ENCODE results near the gene DPPA5.
"Not testable (repeated sequence)": the region's sequence is repeated elsewhere in the genome, so short reads cannot be mapped to it uniquely, and the experiment has no call there.

Gene DPPA5

GRCh38 chr6:73349311-73349710, 4.8 kb downstream of the DPPA5 start:
- Histone ChIP-seq H2AFZ (ENCODE audit: low read depth, low read length) (no peak overlapping the region), H3K4me3 (ENCODE audit: low read length) (no peak overlapping the region), H3K36me3 (ENCODE audit: insufficient read depth, low read length) (no peaks in the 10 kb centered on the region), H3K9me3 (ENCODE audit: low read length) (peaks cover 2% of the 10 kb centered on the region), H3K27me3 (ENCODE audit: insufficient read depth, low read length) (peaks cover 3% of the 10 kb centered on the region), H3K4me1 (ENCODE audit: insufficient read depth, low read length) (peaks cover 9% of the 10 kb centered on the region)

- Histone ChIP-seq H3K4me3 (ENCODE audit: low read length) (no peak overlapping the region), H3K27me3 (ENCODE audit: insufficient read depth, low read length) (peaks cover 3% of the 10 kb centered on the region), H3K4me1 (ENCODE audit: insufficient read depth, low read length) (peaks cover 9% of the 10 kb centered on the region), H3K9me3 (ENCODE audit: low read length) (peaks cover 1% of the 10 kb centered on the region), H3K36me3 (ENCODE audit: insufficient read depth, low read length) (no peaks in the 10 kb centered on the region), H2AFZ (ENCODE audit: low read depth, low read length) (no peak overlapping the region)
Measured at GRCh38 chr6:73348550-73349204, 5.4 kb downstream of the DPPA5 start.

- Histone ChIP-seq H3K27me3 (ENCODE audit: insufficient read depth, low read length) (no peaks in the 10 kb centered on the region), H3K9me3 (ENCODE audit: low read length) (no peaks in the 10 kb centered on the region), H3K36me3 (ENCODE audit: insufficient read depth, low read length) (no peaks in the 10 kb centered on the region), H3K4me3 (ENCODE audit: low read length) (no peak overlapping the region), H2AFZ (ENCODE audit: low read depth, low read length) (no peak overlapping the region), H3K4me1 (ENCODE audit: insufficient read depth, low read length) (no peaks in the 10 kb centered on the region)
Measured at GRCh38 chr6:73343164-73343563, 10.9 kb downstream of the DPPA5 start.

DNA sequence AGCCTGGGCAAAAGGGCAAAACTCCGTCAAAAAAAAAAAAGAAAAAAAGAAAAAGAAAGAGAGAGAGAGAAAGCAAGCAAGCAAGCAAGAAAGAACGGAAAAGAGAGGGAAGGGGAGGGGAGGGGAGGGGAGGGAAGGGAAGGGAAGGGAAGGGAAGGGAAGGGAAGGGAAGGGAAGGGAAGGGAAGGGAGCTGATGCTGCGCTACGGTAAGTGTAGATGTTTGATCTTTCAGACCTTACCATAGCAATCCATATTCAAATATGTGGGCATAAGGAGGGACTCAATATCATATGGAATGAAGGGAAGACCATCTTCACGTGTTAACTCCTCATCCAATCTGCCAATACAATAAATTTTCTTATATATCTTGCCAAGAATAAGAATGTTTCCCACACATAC, 11.9 kb downstream of the DPPA5 start:
- Histone ChIP-seq H3K4me3 (ENCODE audit: low read length) (no peak overlapping the region), H3K27me3 (ENCODE audit: insufficient read depth, low read length) (no peaks in the 10 kb centered on the region), H3K9me3 (ENCODE audit: low read length) (no peaks in the 10 kb centered on the region), H3K36me3 (ENCODE audit: insufficient read depth, low read length) (no peaks in the 10 kb centered on the region), H3K4me1 (ENCODE audit: insufficient read depth, low read length) (no peaks in the 10 kb centered on the region), H2AFZ (ENCODE audit: low read depth, low read length) (no peak overlapping the region)

GRCh38 chr6:73341335-73341734, 12.7 kb downstream of the DPPA5 start:
- Histone ChIP-seq H2AFZ (ENCODE audit: low read depth, low read length) (no peak overlapping the region), H3K36me3 (ENCODE audit: insufficient read depth, low read length) (no peaks in the 10 kb centered on the region), H3K4me3 (ENCODE audit: low read length) (no peak overlapping the region), H3K27me3 (ENCODE audit: insufficient read depth, low read length) (no peaks in the 10 kb centered on the region), H3K9me3 (ENCODE audit: low read length) (no peaks in the 10 kb centered on the region), H3K4me1 (ENCODE audit: insufficient read depth, low read length) (no peaks in the 10 kb centered on the region)

DNA sequence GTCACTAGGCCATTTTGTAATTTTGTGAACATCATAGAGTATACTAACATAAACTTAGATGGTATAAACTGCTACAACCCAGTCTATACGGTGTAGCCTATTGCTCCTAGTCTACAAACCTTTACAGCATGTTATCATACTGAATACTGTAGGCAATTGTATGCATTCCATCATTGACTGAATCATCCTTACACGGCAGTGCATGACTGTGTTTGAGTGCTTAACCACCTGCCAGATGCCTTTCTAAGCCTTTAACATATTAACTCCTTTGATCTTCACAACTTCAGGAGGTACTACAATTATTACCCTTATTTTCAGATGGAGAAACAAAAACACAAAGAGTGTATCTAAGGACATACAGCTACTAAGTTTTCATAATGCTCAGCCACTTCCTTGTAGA, 14.0 kb downstream of the DPPA5 start:
- Histone ChIP-seq H3K4me3 (ENCODE audit: low read length) (no peak overlapping the region), H3K9me3 (ENCODE audit: low read length) (no peaks in the 10 kb centered on the region), H3K36me3 (ENCODE audit: insufficient read depth, low read length) (no peaks in the 10 kb centered on the region), H3K4me1 (ENCODE audit: insufficient read depth, low read length) (no peaks in the 10 kb centered on the region), H3K27me3 (ENCODE audit: insufficient read depth, low read length) (no peaks in the 10 kb centered on the region), H2AFZ (ENCODE audit: low read depth, low read length) (no peak overlapping the region)

DNA sequence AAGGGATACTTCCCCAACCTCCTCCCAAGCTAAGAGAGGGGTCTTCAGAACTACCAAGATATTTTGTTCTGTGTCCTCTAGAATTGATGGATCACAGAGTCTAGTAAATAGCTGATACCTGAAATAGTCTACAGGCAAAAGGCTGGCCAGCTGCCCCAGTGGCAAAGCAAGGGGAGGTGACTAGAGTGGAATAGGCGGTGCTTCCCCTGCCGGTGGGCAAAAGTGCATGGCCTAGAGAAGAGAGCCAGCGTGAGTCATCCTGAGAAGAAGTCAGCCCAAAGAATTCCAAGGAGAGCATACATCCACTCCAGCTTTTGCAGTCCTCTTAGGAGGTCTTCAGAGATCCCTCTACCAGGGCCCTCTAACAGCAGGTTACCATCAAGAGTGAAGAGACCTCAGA, 14.7 kb downstream of the DPPA5 start:
- Histone ChIP-seq H3K4me1 (ENCODE audit: insufficient read depth, low read length) (no peaks in the 10 kb centered on the region), H3K4me3 (ENCODE audit: low read length) (no peak overlapping the region), H3K27me3 (ENCODE audit: insufficient read depth, low read length) (no peaks in the 10 kb centered on the region)

DNA sequence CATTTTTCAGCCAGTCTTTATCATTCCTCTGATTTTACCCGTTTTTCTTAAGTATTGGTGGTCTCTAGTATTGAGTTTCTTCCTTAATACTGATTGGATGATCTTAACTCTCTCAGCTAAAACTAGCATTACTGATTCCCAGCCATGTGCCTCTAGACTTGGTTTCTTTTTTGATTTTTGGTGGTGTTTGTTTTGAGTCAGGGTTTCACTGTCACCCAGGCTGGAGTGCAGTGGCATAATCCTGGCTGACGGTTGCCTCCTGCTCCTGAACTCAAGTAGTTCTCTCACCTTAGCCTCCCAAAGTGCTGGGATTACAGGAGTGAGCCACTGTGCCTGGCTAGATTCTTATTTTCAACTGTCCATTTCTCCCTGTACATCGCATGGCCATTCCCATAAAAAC, 24.9 kb downstream of the DPPA5 start:
- Histone ChIP-seq H3K9me3 (ENCODE audit: low read length) (no peaks in the 10 kb centered on the region), H2AFZ (ENCODE audit: low read depth, low read length) (no peak overlapping the region), H3K4me3 (ENCODE audit: low read length) (no peak overlapping the region), H3K4me1 (ENCODE audit: insufficient read depth, low read length) (no peaks in the 10 kb centered on the region), H3K27me3 (ENCODE audit: insufficient read depth, low read length) (no peaks in the 10 kb centered on the region), H3K36me3 (ENCODE audit: insufficient read depth, low read length) (no peaks in the 10 kb centered on the region)

More for the DNA sequence above, 14.7 kb downstream of the DPPA5 start:
- no peaks in the 10 kb centered on the region for H3K9me3 ChIP-seq (ENCODE audit: low read length)
- H3K36me3 ChIP-seq (ENCODE audit: insufficient read depth, low read length): no peaks in the 10 kb centered on the region
- no peak overlapping the region for H2AFZ ChIP-seq (ENCODE audit: low read depth, low read length)

- no peaks in the 10 kb centered on the region for H3K27me3 ChIP-seq (ENCODE audit: insufficient read depth, low read length)
- no peak overlapping the region for H2AFZ ChIP-seq (ENCODE audit: low read depth, low read length)
- H3K4me1 ChIP-seq (ENCODE audit: insufficient read depth, low read length): no peaks in the 10 kb centered on the region
- H3K4me3 ChIP-seq (ENCODE audit: low read length): no peak overlapping the region
- no peaks in the 10 kb centered on the region for H3K9me3 ChIP-seq (ENCODE audit: low read length)
- no peaks in the 10 kb centered on the region for H3K36me3 ChIP-seq (ENCODE audit: insufficient read depth, low read length)
Measured at GRCh38 chr6:73328790-73329189, 25.3 kb downstream of the DPPA5 start.

DNA sequence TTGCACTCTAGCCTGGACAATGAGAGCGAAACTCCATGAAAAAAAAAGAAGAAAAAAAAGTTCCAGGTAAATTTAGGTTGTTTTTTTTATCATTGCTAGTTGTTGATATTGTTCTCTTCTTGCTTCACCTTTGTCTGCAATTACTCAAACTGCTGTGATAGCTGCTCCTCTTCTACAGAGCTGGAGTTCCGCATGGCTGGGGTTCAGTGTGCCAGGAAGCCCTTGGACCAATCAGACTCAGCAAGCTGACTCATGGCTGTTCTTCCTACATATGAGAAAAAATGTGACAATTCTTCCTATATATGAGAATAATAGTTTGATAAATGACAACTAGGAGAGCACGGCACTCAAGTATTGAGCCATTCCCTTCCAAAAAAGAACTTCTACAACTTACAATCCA, 28.4 kb downstream of the DPPA5 start:
- Histone ChIP-seq H2AFZ (ENCODE audit: low read depth, low read length) (no peak overlapping the region), H3K4me3 (ENCODE audit: low read length) (no peak overlapping the region), H3K4me1 (ENCODE audit: insufficient read depth, low read length) (no peaks in the 10 kb centered on the region), H3K27me3 (ENCODE audit: insufficient read depth, low read length) (no peaks in the 10 kb centered on the region), H3K9me3 (ENCODE audit: low read length) (no peaks in the 10 kb centered on the region), H3K36me3 (ENCODE audit: insufficient read depth, low read length) (no peaks in the 10 kb centered on the region)

GRCh38 chr6:73323323-73323722, 30.8 kb downstream of the DPPA5 start:
- Histone ChIP-seq H3K4me1 (ENCODE audit: insufficient read depth, low read length) (no peaks in the 10 kb centered on the region), H3K9me3 (ENCODE audit: low read length) (no peaks in the 10 kb centered on the region), H3K27me3 (ENCODE audit: insufficient read depth, low read length) (no peaks in the 10 kb centered on the region), H2AFZ (ENCODE audit: low read depth, low read length) (no peak overlapping the region), H3K4me3 (ENCODE audit: low read length) (no peak overlapping the region), H3K36me3 (ENCODE audit: insufficient read depth, low read length) (no peaks in the 10 kb centered on the region)

DNA sequence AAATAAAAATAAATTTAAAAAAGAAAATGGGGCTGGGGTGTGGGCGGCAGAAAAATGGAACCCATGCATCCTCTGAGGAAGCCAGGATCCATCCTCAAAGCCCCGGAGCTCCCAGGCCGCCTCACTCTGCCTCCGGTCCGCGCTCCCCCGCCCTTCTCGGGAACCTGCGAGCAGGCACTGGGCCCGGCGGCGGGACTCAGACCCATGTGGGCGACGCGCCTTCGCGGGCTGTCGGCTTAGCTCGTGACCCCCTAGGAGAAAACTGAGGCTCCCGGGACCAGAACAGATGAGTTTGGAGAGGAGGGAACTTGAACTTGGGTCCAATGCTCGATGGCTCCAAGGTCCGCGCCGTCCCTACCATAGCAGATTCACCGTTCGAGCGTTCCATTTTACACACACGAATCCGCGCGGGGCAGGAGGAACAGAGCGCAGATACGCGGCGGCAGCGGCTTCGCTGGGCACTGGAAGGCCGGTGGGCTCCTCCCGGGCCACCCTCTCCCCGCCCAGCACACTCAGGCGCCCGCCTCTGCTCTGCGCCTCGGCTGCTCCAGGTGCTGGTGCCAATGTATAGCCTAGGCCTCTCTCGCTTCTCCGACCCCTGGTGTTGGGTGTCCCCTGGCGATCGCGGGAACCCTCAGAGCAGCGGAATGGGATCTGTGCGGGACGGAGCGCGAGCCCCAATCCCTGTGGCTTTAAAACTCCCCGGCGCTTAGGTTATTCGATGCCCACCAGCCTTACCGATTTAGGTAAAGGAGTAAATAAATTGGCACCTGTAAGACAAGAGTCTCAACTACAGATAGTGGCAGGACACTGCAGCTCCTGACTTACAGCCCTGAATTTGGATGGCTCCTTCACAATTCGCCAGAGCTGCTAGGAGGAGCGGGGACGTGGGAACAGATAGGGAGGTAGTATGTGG, 39.2 kb downstream of the DPPA5 start:
- Histone ChIP-seq H3K4me3 (ENCODE audit: low read length) (no peak overlapping the region), H3K27me3 (ENCODE audit: insufficient read depth, low read length) (no peaks in the 10 kb centered on the region), H3K9me3 (ENCODE audit: low read length) (no peaks in the 10 kb centered on the region), H3K36me3 (ENCODE audit: insufficient read depth, low read length) (no peaks in the 10 kb centered on the region), H2AFZ (ENCODE audit: low read depth, low read length) (no peak overlapping the region), H3K4me1 (ENCODE audit: insufficient read depth, low read length) (no peaks in the 10 kb centered on the region)

DNA sequence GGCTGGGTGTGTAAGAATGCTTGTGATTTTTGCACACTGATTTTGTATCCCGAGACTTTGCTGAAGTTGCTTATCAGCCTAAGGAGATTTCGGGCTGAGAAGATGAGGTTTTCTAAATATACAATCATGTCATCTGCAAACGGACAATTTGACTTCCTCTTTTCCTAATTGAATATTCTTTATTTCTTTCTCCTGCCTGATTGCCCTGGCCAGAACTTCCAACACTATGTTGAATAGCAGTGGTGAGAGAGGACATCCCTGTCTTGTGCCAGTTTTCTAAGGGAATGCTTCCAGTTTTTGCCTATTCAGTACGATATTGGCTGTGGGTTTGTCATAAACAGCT, 43.6 kb downstream of the DPPA5 start:
- not testable (repeated sequence) for H3K36me3 ChIP-seq (ENCODE audit: insufficient read depth, low read length); H3K4me1 ChIP-seq (ENCODE audit: insufficient read depth, low read length); H3K4me3 ChIP-seq (ENCODE audit: low read length); H3K27me3 ChIP-seq (ENCODE audit: insufficient read depth, low read length); H2AFZ ChIP-seq (ENCODE audit: low read depth, low read length); H3K9me3 ChIP-seq (ENCODE audit: low read length)

All from neuron (in vitro differentiated cells).